Neural progenitor cell (in vitro differentiated cells): ENCODE measurements around the gene RAVER1.

Source experiments
- CTCF ChIP-seq: fragments of 200-600 bp; sonication (generic); IDR thresholded peaks from 2 replicates; pipeline ENCODE4 v1.5.1; 2017; ENCODE audit warnings: antibody characterized with exemption, mild to moderate bottlenecking
- EZH2phosphoT487 ChIP-seq: fragments of 200-600 bp; sonication (generic); IDR thresholded peaks from 2 replicates; pipeline ENCODE4 v1.6.1; 2017; ENCODE audit warnings: antibody characterized with exemption

DNA sequence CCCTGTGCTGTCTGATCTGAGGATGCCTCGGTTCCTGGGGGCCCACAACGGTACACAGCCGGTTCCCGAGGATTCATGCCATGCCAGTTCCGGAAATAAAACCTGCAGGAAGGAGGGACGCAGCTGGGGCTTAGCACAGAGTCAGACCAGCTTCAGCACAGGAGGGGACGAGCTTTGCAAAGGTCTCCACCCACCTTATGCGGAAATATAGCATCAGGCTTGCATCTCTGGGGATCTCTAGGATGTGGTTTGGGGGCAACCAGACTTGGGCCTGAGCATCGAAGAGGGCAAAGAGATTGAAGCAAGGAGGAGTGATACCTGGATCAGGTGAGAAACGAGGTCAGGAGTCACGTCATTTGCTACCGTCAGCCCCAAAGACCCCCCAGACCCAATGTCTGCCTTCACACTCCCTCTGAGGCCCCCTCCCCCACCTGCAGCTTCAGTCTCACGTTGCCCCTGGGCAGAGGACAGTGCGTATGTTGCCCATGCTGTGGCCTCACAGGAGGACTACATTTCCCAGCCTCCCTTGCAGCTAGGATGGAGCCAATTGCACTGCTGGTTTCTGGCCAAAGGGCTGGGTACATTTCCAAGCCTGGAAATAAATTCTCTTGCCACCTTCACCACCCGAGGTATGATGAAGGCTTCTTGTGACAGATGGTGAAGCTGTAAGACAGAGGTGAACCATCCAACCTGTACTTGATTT, 34.9 kb upstream of the RAVER1 start:
- TF ChIP-seq CTCF: no peak
- TF ChIP-seq EZH2phosphoT487: no peak
